ENCODE results near the gene MYO1D.
"Not testable (repeated sequence)": the region's sequence is repeated elsewhere in the genome, so short reads cannot be mapped to it uniquely, and the experiment has no call there.

The MYO1D gene

GRCh38 chr17:32903774-32904673, 27.1 kb upstream of the MYO1D start:
- Histone ChIP-seq H3K4me3 (no peak overlapping the region), H3K4me1 (peaks cover 0 to 4% (median 0%) of the 10 kb centered on the region in 4 donors), H3K27me3 (no peaks in the 10 kb centered on the region), H3K9me3 (no peaks in the 10 kb centered on the region), H3K36me3 (no peaks in the 10 kb centered on the region), H3K27ac (no peak overlapping the region)
- intact Hi-C loops (cut with DNase I; ENCODE audit: low total_unique reads) = loop anchor here (10.0 kb wide), 1 partner anchor 119 kb away; no protein-coding TSS in a partner anchor
- DNase-seq = no peak
- no peak for TF ChIP-seq CTCF (IDR thresholded peaks at IDR 0.05)

DNA sequence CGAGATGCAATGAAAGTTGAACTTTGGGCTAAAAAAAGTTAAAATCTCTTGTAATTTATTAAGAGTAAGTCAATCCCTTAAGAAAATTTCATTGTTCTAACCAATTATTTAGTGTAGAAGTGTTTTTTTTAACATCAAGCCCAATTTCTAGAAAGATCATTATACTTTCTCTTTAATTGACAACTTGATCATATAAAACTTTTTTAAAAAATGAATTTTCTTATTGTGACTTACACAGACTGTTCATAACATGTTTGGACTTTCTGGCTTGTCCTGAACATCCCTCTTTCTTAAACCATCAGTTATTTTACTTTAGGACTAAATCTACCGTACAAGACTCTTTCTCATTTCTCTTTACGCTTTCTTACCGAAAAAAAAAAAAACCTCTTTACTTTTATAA, 24.8 kb upstream of the MYO1D start:
- intact Hi-C loops (cut with DNase I; ENCODE audit: low total_unique reads) = loop anchor here (10.0 kb wide), 1 partner anchor 117 kb away; no protein-coding TSS in a partner anchor
- Histone ChIP-seq H3K4me3 (no peak overlapping the region), H3K27ac (no peak overlapping the region), H3K4me1 (peaks cover 0 to 15% (median 0%) of the 10 kb centered on the region in 4 donors), H3K9me3 (no peaks in the 10 kb centered on the region), H3K27me3 (no peaks in the 10 kb centered on the region), H3K36me3 (no peaks in the 10 kb centered on the region)
- DNase-seq = no peak
- TF ChIP-seq CTCF (IDR thresholded peaks at IDR 0.05) = no peak

DNA sequence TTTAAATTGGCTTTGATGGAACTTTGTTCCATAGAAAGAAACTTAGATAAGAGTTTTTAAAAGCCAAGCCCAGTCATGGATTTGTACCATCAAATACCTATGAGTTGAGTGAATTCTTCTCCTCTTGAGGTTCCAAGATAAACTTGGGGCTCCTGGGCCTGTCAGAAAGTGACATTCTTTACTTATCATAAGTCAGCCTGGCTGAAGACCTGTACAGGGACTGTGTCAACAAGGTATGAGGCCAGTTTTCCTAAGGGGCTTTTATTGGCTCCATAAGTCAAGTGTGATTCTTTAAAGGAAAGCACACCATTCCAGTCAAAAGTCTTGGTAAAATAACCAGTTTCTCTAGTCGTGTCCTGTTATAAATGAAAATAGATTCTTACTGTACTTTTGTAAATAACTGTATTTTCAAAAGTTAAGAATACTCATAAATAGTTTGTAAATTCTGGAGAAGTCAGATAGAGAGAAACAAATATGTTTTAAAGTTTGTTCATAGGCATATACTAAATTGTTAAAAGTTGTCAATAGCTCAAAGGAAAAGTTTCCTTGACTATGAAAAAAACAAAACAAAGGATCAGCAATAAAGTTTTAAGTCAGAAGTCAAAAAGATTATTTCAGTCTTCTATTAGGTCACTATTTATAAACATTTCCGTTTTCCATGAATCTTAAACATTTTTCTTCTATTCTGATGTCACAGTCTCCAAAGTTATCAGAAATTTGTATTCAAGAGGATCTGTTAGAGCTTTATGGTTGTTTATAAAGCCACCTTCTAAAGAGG, 22.5 kb upstream of the MYO1D start:
- H3K9me3 ChIP-seq = no peaks in the 10 kb centered on the region
- no peak overlapping the region for H3K27ac ChIP-seq
- intact Hi-C loops (cut with DNase I; ENCODE audit: low total_unique reads) = loop anchor here (10.0 kb wide), 1 partner anchor 115 kb away; no protein-coding TSS in a partner anchor
- DNase-seq = no peak
- no peak for TF ChIP-seq CTCF (IDR thresholded peaks at IDR 0.05)
- no peaks in the 10 kb centered on the region for H3K27me3 ChIP-seq
- H3K4me3 ChIP-seq = no peak overlapping the region
- H3K4me1 ChIP-seq = peaks cover 0 to 15% (median 0%) of the 10 kb centered on the region in 4 donors
- no peaks in the 10 kb centered on the region for H3K36me3 ChIP-seq

DNA sequence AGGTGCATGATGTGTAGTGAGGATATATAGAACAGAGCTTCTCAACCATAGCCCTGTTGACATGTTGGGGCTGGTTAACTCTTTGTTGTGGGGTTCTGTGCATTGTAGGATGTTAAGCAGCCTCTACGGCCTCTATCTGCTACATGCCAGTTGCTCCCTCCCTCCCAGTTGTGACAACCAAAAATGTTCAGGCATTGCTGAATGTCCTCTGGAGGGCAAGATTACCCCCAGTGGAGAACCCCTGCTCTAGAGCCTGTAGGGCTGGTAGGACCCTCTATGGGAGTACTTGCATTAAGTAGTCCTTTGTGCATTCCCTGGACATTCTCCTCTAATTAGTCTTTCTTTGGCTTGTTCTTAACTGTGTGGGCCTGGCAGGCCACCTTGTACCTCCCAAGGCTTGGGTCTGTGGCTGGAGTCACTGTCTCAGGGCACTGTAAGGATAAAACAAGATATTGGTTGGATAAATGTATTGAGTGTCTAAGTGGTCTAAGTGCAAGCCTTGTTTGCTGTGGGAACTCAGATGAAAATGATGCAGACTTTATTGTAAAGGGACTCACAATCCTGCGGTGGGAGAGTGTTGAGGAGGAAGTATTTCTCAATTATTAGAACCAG, 19.8 kb upstream of the MYO1D start:
- Histone ChIP-seq H3K9me3 (no peaks in the 10 kb centered on the region), H3K4me3 (no peak overlapping the region), H3K27ac (no peak overlapping the region), H3K27me3 (no peaks in the 10 kb centered on the region), H3K4me1 (peaks cover 0 to 15% (median 0%) of the 10 kb centered on the region in 4 donors), H3K36me3 (no peaks in the 10 kb centered on the region)
- DNase-seq = no peak
- intact Hi-C loops (cut with DNase I; ENCODE audit: low total_unique reads) = no loop called here
- TF ChIP-seq CTCF (IDR thresholded peaks at IDR 0.05) = no peak

- Histone ChIP-seq H3K27me3 (no peaks in the 10 kb centered on the region), H3K9me3 (no peaks in the 10 kb centered on the region), H3K4me3 (no peak overlapping the region), H3K27ac (no peak overlapping the region), H3K36me3 (no peaks in the 10 kb centered on the region), H3K4me1 (peaks cover 0 to 14% (median 0%) of the 10 kb centered on the region in 4 donors)
- no peak for TF ChIP-seq CTCF (IDR thresholded peaks at IDR 0.05)
- intact Hi-C loops (cut with DNase I; ENCODE audit: low total_unique reads) = no loop called here
- DNase-seq = no peak
Observed at GRCh38 chr17:32894245-32894644, 17.3 kb upstream of the MYO1D start.

- H3K27me3 ChIP-seq; H3K9me3 ChIP-seq; H3K27ac ChIP-seq; H3K36me3 ChIP-seq; H3K4me1 ChIP-seq; intact Hi-C loops (cut with DNase I; ENCODE audit: low total_unique reads); H3K4me3 ChIP-seq; DNase-seq: not testable (repeated sequence)
Observed at GRCh38 chr17:32887410-32887809, 10.5 kb upstream of the MYO1D start.

DNA sequence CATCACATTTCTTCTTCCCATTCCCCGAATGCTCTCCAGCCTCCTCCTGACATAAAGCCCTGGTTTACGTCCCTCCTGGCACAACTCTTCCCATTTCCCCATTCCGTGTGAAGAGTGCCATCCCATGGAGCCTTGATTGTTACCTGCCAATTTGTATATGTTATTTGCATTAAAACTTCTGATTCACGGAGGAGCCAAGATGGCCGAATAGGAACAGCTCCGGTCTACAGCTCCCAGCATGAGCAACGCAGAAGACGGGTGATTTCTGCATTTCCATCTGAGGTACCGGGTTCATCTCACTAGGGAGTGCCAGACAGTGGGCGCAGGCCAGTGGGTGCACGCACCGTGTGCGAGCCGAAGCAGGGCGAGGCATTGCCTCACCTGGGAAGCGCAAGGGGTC, 10.0 kb upstream of the MYO1D start:
- H3K36me3 ChIP-seq; H3K27ac ChIP-seq; H3K9me3 ChIP-seq; DNase-seq; H3K4me3 ChIP-seq; H3K4me1 ChIP-seq; intact Hi-C loops (cut with DNase I; ENCODE audit: low total_unique reads); H3K27me3 ChIP-seq: not testable (repeated sequence)

All from tibial artery (tissue), 4 donors.